A673 (cell line): ENCODE results near the gene LYL1.

Source experiments
- EZH2 ChIP-seq: fragments of 200-600 bp; sonication (generic); IDR thresholded peaks from 2 replicates; pipeline ENCODE4 v1.6.1; 2017; ENCODE audit warnings: borderline replicate concordance, low read depth, mild to moderate bottlenecking, mixed read lengths, antibody characterized with exemption, low read length; ENCODE audit not compliant: poor library complexity, severe bottlenecking
- TF ChIP-seq, protein P1 (sequence below): fragments of 300-800, 200-600 bp; sonication (generic); conservative IDR thresholded peaks from 2 replicates; pipeline ENCODE4 v1.5.1; 2017; ENCODE audit warnings: low read depth, mild to moderate bottlenecking, antibody characterized with exemption, low read length, moderate library complexity, mixed read lengths

DNA sequence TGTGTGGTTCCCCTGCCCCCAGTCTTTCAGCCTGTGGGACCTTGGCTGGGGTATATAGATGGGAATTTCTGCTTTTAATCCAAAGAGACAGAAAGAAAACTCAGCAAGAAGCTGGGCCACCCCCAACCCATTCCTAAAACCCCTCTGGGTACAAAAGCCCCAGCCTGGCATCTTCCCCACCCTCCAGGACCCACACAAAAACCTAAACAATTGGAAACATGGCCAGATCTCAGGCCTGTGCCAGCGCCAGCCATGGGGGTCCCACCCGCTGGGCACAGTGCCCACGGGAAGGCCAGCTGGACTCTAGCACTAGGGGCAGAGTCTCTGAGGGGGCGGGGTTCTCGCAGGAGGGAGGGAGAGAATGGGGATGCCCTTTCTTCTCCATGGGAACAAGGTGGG is 8.6 kb downstream of the LYL1 start:
- TF ChIP-seq, protein P1, sequence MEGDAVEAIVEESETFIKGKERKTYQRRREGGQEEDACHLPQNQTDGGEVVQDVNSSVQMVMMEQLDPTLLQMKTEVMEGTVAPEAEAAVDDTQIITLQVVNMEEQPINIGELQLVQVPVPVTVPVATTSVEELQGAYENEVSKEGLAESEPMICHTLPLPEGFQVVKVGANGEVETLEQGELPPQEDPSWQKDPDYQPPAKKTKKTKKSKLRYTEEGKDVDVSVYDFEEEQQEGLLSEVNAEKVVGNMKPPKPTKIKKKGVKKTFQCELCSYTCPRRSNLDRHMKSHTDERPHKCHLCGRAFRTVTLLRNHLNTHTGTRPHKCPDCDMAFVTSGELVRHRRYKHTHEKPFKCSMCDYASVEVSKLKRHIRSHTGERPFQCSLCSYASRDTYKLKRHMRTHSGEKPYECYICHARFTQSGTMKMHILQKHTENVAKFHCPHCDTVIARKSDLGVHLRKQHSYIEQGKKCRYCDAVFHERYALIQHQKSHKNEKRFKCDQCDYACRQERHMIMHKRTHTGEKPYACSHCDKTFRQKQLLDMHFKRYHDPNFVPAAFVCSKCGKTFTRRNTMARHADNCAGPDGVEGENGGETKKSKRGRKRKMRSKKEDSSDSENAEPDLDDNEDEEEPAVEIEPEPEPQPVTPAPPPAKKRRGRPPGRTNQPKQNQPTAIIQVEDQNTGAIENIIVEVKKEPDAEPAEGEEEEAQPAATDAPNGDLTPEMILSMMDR, result no peak
- no peak for TF ChIP-seq EZH2
